Liver (tissue), 9 donors: Measurements from ENCODE around the gene TMEM39B. TPM values are rescaled to one million over a fixed set of nuclear protein-coding genes. Genes with fewer than 3 reads are reported as not detected.

Experiments used
- DNase-seq: peaks from one replicate; pipeline ENCODE4 v3.0.0-alpha.2; 2017; ENCODE audit warnings: low spot score
- H3K27ac ChIP-seq, 2 donors: one replicate each; pipeline ENCODE4 v1.7.0; 2013; ENCODE audit warnings: inconsistent platforms in 2 of 2, low read length in 2 of 2, control low read depth in 1 of 2, low read depth in 1 of 2, mild to moderate bottlenecking in 1 of 2
- H3K27me3 ChIP-seq, 4 donors: one replicate each; pipeline versions ENCODE4 v1.6.1 to v1.7.0; 2013; ENCODE audit warnings: low read length in 3 of 4, inconsistent platforms in 1 of 4, mild to moderate bottlenecking in 1 of 4, moderate library complexity in 1 of 4; ENCODE audit not compliant: control insufficient read depth in 4 of 4, insufficient read depth in 4 of 4
- H3K36me3 ChIP-seq, 4 donors: one replicate each; pipeline versions ENCODE4 v1.6.1 to v1.7.0; 2013; ENCODE audit warnings: low read length in 3 of 4, mild to moderate bottlenecking in 3 of 4, low read depth in 1 of 4, moderate library complexity in 1 of 4; ENCODE audit not compliant: control insufficient read depth in 4 of 4, insufficient read depth in 3 of 4
- H3K4me1 ChIP-seq, 4 donors: one replicate each; pipeline versions ENCODE4 v1.6.1 to v1.7.0; 2013; ENCODE audit warnings: low read length in 3 of 4, mild to moderate bottlenecking in 3 of 4, moderate library complexity in 1 of 4; ENCODE audit not compliant: control insufficient read depth in 4 of 4, insufficient read depth in 4 of 4
- H3K4me3 ChIP-seq, 3 donors: one replicate each; pipeline versions ENCODE4 v1.6.1 to v1.7.0; 2013; ENCODE audit warnings: low read length in 3 of 3, control low read depth in 1 of 3, low read depth in 1 of 3, mild to moderate bottlenecking in 1 of 3
- H3K9ac ChIP-seq, 2 donors: one replicate each; pipeline ENCODE4 v1.7.0; 2013; ENCODE audit warnings: low read length in 2 of 2, mild to moderate bottlenecking in 2 of 2, moderate library complexity in 2 of 2, control low read depth in 1 of 2, low read depth in 1 of 2
- H3K9me3 ChIP-seq, 4 donors: one replicate each; pipeline versions ENCODE4 v1.6.1 to v1.7.0; 2013; ENCODE audit warnings: low read length in 3 of 4; ENCODE audit not compliant: control insufficient read depth in 4 of 4
- ATF3 ChIP-seq: IDR thresholded peaks from 2 replicates; pipeline ENCODE4 v1.6.1; 2016; ENCODE audit warnings: antibody characterized with exemption
- CTCF ChIP-seq: fragments of 150-350 bp; IDR thresholded peaks from 2 replicates; pipeline ENCODE4 v1.5.1; 2017; ENCODE audit warnings: improper control_type of control experiment, low read depth, low read length; ENCODE audit not compliant: missing input control
- EGR1 ChIP-seq, 2 donors: IDR thresholded peaks; 2 replicates each; pipeline ENCODE4 v1.6.1; 2016 to 2018; ENCODE audit warnings: antibody characterized with exemption in 2 of 2, low read depth in 2 of 2
- FOXA1 ChIP-seq: IDR thresholded peaks from 2 replicates; pipeline ENCODE4 v1.6.1; 2016; ENCODE audit warnings: antibody characterized with exemption
- FOXA2 ChIP-seq: IDR thresholded peaks from 2 replicates; pipeline ENCODE4 v1.6.1; 2016; ENCODE audit warnings: antibody characterized with exemption
- GABPA ChIP-seq, 2 donors: IDR thresholded peaks in 1 of 2; conservative IDR thresholded peaks in 1 of 2; 2 replicates each; pipeline ENCODE4 v1.6.1; 2016; ENCODE audit warnings: antibody characterized with exemption in 2 of 2, mild to moderate bottlenecking in 1 of 2, moderate library complexity in 1 of 2
- HNF4A ChIP-seq, 2 donors: conservative IDR thresholded peaks; 2 replicates each; pipeline ENCODE4 v1.6.1; 2016; ENCODE audit warnings: antibody characterized with exemption in 2 of 2, mild to moderate bottlenecking in 2 of 2
- HNF4G ChIP-seq: IDR thresholded peaks from 2 replicates; pipeline ENCODE4 v1.6.1; 2016; ENCODE audit warnings: antibody characterized with exemption
- JUND ChIP-seq, 2 donors: IDR thresholded peaks; 2 replicates each; pipeline ENCODE4 v1.6.1; 2016; ENCODE audit warnings: antibody characterized with exemption in 2 of 2
- MAX ChIP-seq: IDR thresholded peaks from 2 replicates; pipeline ENCODE4 v1.6.1; 2016; ENCODE audit warnings: antibody characterized with exemption
- NR2F2 ChIP-seq: IDR thresholded peaks from 2 replicates; pipeline ENCODE4 v1.6.1; 2016; ENCODE audit warnings: antibody characterized with exemption
- RAD21 ChIP-seq, 2 donors: IDR thresholded peaks; 2 replicates each; pipeline ENCODE4 v1.6.1; 2016; ENCODE audit warnings: antibody characterized with exemption in 2 of 2, mild to moderate bottlenecking in 2 of 2
- REST ChIP-seq: IDR thresholded peaks from 2 replicates; pipeline ENCODE4 v1.6.1; 2016; ENCODE audit warnings: antibody characterized with exemption, mild to moderate bottlenecking
- RXRA ChIP-seq, 2 donors: IDR thresholded peaks; 2 replicates each; pipeline ENCODE4 v1.6.1; 2017 to 2018; ENCODE audit warnings: antibody characterized with exemption in 2 of 2, mild to moderate bottlenecking in 1 of 2
- SP1 ChIP-seq: IDR thresholded peaks from 2 replicates; pipeline ENCODE4 v1.6.1; 2018; ENCODE audit warnings: antibody characterized with exemption, mild to moderate bottlenecking
- TAF1 ChIP-seq: conservative IDR thresholded peaks from 2 replicates; pipeline ENCODE4 v1.6.1; 2016; ENCODE audit warnings: antibody characterized with exemption, mild to moderate bottlenecking
- YY1 ChIP-seq: IDR thresholded peaks from 2 replicates; pipeline ENCODE4 v1.6.1; 2016; ENCODE audit warnings: antibody characterized with exemption, mild to moderate bottlenecking
- ZBTB33 ChIP-seq: IDR thresholded peaks from 2 replicates; pipeline ENCODE4 v1.6.1; 2016; ENCODE audit warnings: antibody characterized with exemption
- WGBS: extraction: QIAGEN DNeasy Blood & Tissue Kit; methylation state at CpG from one replicate; pipeline ENCODE4 v1.1.7; 2013; 5-methylcytosine and 5-hydroxymethylcytosine counted together
- polyA plus RNA-seq, 2 donors: library from polyadenylated mRNA; stranded (reverse) in 1 of 2; unstranded in 1 of 2; fragments of 200-250 nt in 1 of 2; fragments of >200 nt in 1 of 2; fragmentation: Nextera tagmentation in 1 of 2; extraction: Ambion mirVana in 1 of 2; gene quantifications; one replicate each; pipeline versions ENCODE4 v1.2.1 to v1.2.3, GENCODE V29; 2013 to 2015
- total RNA-seq, 2 donors: library from RNA; depleted of rRNA; stranded (reverse); fragments of >200 nt; gene quantifications; one replicate each; pipeline ENCODE4 v1.2.3, GENCODE V29; 2014
- donor health status: healthy.
- donor health status: healthy.
- donor health status: healthy.
- donor health status: healthy.
- donor health status: healthy.

TMEM39B gene
- total and polyA plus RNA-seq, 4 donors: 3.0 to 8.1 (median 5.9) TPM

GRCh38 chr1:32104127-32104526, 31.4 kb downstream of the TMEM39B start:
- peaks cover 3 to 12% (median 8%) of the 10 kb centered on the region in 4 donors for H3K4me1 ChIP-seq
- H3K9ac ChIP-seq: no peak overlapping the region
- no peak for DNase-seq
- peak; percentile 20 for TF ChIP-seq CTCF
- TF ChIP-seq HNF4G: peak; percentile 44
- peak in 1 of 2 donors; percentile 71 for TF ChIP-seq JUND (IDR thresholded peaks at IDR 0.05)
- peak; percentile 98 for TF ChIP-seq FOXA1
- TF ChIP-seq EGR1 (IDR thresholded peaks at IDR 0.05; ENCODE audit: low read depth in 2 of 2): peak; percentile 35 to 77
- peak; percentile 73 for TF ChIP-seq REST
- no peak for TF ChIP-seq GABPA (IDR thresholded peaks at IDR 0.05 in 1 of 2, conservative IDR thresholded peaks at IDR 0.05 in 1 of 2)
- peak; percentile 64 to 73 for TF ChIP-seq RAD21 (IDR thresholded peaks at IDR 0.05)
- TF ChIP-seq HNF4A (conservative IDR thresholded peaks at IDR 0.05): peak; percentile 72 to 74
- no peak for TF ChIP-seq NR2F2
- peak; percentile 87 for TF ChIP-seq YY1
- peak; percentile 74 for TF ChIP-seq ZBTB33
- TF ChIP-seq ATF3: no peak
- no peak for TF ChIP-seq TAF1
- TF ChIP-seq RXRA (IDR thresholded peaks at IDR 0.05): peak; percentile 75 to 81
- TF ChIP-seq SP1: peak; percentile 91
- TF ChIP-seq MAX: peak; percentile 61
- TF ChIP-seq FOXA2: peak; percentile 97
- WGBS: 66% methylated on average over 4 of the region's 4 CpGs
- no peaks in the 10 kb centered on the region for H3K27me3 ChIP-seq
- no peaks in the 10 kb centered on the region for H3K9me3 ChIP-seq
- H3K27ac ChIP-seq: peak overlapping the region; percentile 15 to 75
- peaks cover 0 to 11% (median 2%) of the 10 kb centered on the region in 4 donors for H3K36me3 ChIP-seq
- H3K4me3 ChIP-seq: no peak overlapping the region
